Measurements from ENCODE around the gene SERPINB2. TPM values are rescaled to one million over a fixed set of nuclear protein-coding genes. Genes with fewer than 3 reads are reported as not detected.

SERPINB2 gene
- total RNA-seq, 1 experiment from 2014 or later, result 2.5 TPM

- Histone ChIP-seq H3K27me3 (replicated peaks; ENCODE audit: insufficient read depth, low read depth, low read length, poor library complexity) (no peaks in the 10 kb centered on the region), H3K9me3 (ENCODE audit: low read depth, low read length, poor library complexity, severe bottlenecking) (no peaks in the 10 kb centered on the region), H3K4me1 (ENCODE audit: insufficient read depth, low read length, poor library complexity, severe bottlenecking) (peaks cover 6% of the 10 kb centered on the region), H3K4me3 (ENCODE audit: low read depth, low read length, poor library complexity, severe bottlenecking) (no peak overlapping the region), H3K36me3 (ENCODE audit: insufficient read depth, low read length, poor library complexity, severe bottlenecking) (no peaks in the 10 kb centered on the region), H3K27ac (ENCODE audit: low read depth, low read length, poor library complexity, severe bottlenecking) (no peak overlapping the region)
- intact Hi-C loops (cut with micrococcal nuclease; ENCODE audit: unreplicated experiment), result no loop called here
- no TSS peak for BruUV-seq (replicated peaks)
- ChIA-PET POLR2A (ENCODE audit: low non-redundant PET) (no interaction called here), CTCF (no interaction called here)
- DNase-seq (ENCODE audit: low spot score), result peak; percentile 10
- TF ChIP-seq EZH2 (IDR thresholded peaks at IDR 0.05; ENCODE audit: borderline replicate concordance, low read depth, low read length, poor library complexity, severe bottlenecking), result no peak
- no peak for TF ChIP-seq CTCF (conservative IDR thresholded peaks at IDR 0.05; ENCODE audit: low read depth, low read length)
Observed at GRCh38 chr18:63878343-63878742, 9.2 kb upstream of the SERPINB2 start.

GRCh38 chr18:63878925-63879324, 8.6 kb upstream of the SERPINB2 start:
- CTCF ChIA-PET, result no interaction called here
- POLR2A ChIA-PET (ENCODE audit: low non-redundant PET), result no interaction called here
- peak; percentile 21 for DNase-seq (ENCODE audit: low spot score)

GRCh38 chr18:63879709-63880108, 7.8 kb upstream of the SERPINB2 start:
- no peaks in the 10 kb centered on the region for H3K36me3 ChIP-seq (ENCODE audit: insufficient read depth, low read length, poor library complexity, severe bottlenecking)
- POLR2A ChIA-PET (ENCODE audit: low non-redundant PET), result no interaction called here
- H3K9me3 ChIP-seq (ENCODE audit: low read depth, low read length, poor library complexity, severe bottlenecking), result no peaks in the 10 kb centered on the region
- CTCF ChIA-PET, result no interaction called here
- BruUV-seq (replicated peaks), result no TSS peak
- no peaks in the 10 kb centered on the region for H3K27me3 ChIP-seq (replicated peaks; ENCODE audit: insufficient read depth, low read depth, low read length, poor library complexity)
- TF ChIP-seq EZH2 (IDR thresholded peaks at IDR 0.05; ENCODE audit: borderline replicate concordance, low read depth, low read length, poor library complexity, severe bottlenecking) (no peak), CTCF (conservative IDR thresholded peaks at IDR 0.05; ENCODE audit: low read depth, low read length) (no peak)
- no peak overlapping the region for H3K27ac ChIP-seq (ENCODE audit: low read depth, low read length, poor library complexity, severe bottlenecking)
- no peak overlapping the region for H3K4me3 ChIP-seq (ENCODE audit: low read depth, low read length, poor library complexity, severe bottlenecking)
- intact Hi-C loops (cut with micrococcal nuclease; ENCODE audit: unreplicated experiment), result no loop called here
- H3K4me1 ChIP-seq (ENCODE audit: insufficient read depth, low read length, poor library complexity, severe bottlenecking), result peaks cover 6% of the 10 kb centered on the region
- DNase-seq (ENCODE audit: low spot score), result no peak

More at GRCh38 chr18:63878925-63879324, 8.6 kb upstream of the SERPINB2 start:
- Histone ChIP-seq H3K4me3 (ENCODE audit: low read depth, low read length, poor library complexity, severe bottlenecking) (no peak overlapping the region), H3K9me3 (ENCODE audit: low read depth, low read length, poor library complexity, severe bottlenecking) (no peaks in the 10 kb centered on the region), H3K27me3 (replicated peaks; ENCODE audit: insufficient read depth, low read depth, low read length, poor library complexity) (no peaks in the 10 kb centered on the region), H3K36me3 (ENCODE audit: insufficient read depth, low read length, poor library complexity, severe bottlenecking) (no peaks in the 10 kb centered on the region), H3K27ac (ENCODE audit: low read depth, low read length, poor library complexity, severe bottlenecking) (no peak overlapping the region), H3K4me1 (ENCODE audit: insufficient read depth, low read length, poor library complexity, severe bottlenecking) (peaks cover 6% of the 10 kb centered on the region)
- BruUV-seq (replicated peaks), result no TSS peak
- TF ChIP-seq CTCF (conservative IDR thresholded peaks at IDR 0.05; ENCODE audit: low read depth, low read length), result no peak
- no peak for TF ChIP-seq EZH2 (IDR thresholded peaks at IDR 0.05; ENCODE audit: borderline replicate concordance, low read depth, low read length, poor library complexity, severe bottlenecking)
- intact Hi-C loops (cut with micrococcal nuclease; ENCODE audit: unreplicated experiment), result no loop called here
